RWPE2 (cell line): Measurements from ENCODE around the gene NELFB.

ENCODE experiments used
- ATAC-seq: fragments of 200-7000 bp; cut with Tn5 transposase; 3 replicates; pipeline ENCODE4 v1.9.1; 2021; ENCODE audit warnings: low read depth
- DNase-seq: peaks from one replicate; pipeline ENCODE4 v3.0.0-alpha.2; 2020; ENCODE audit warnings: low spot score
- H3K27ac ChIP-seq: fragments of 450-650 bp; 2 replicates; pipeline ENCODE4 v1.5.1; 2017; ENCODE audit warnings: mild to moderate bottlenecking; ENCODE audit not compliant: poor library complexity, severe bottlenecking
- H3K27me3 ChIP-seq: fragments of 250-450 bp; sonication (Bioruptor Pico); 2 replicates; pipeline ENCODE4 v1.5.1; 2021; ENCODE audit warnings: mild to moderate bottlenecking, moderate library complexity; ENCODE audit not compliant: insufficient read depth, poor library complexity, severe bottlenecking
- H3K36me3 ChIP-seq: fragments of 250-450 bp; sonication (Bioruptor Pico); 2 replicates; pipeline ENCODE4 v1.5.1; 2020; ENCODE audit warnings: low read depth, mild to moderate bottlenecking, moderate library complexity
- H3K4me1 ChIP-seq: fragments of 250-450 bp; sonication (Bioruptor Pico); 2 replicates; pipeline ENCODE4 v1.5.1; 2021; ENCODE audit warnings: mild to moderate bottlenecking, moderate library complexity; ENCODE audit not compliant: insufficient read depth, poor library complexity, severe bottlenecking
- H3K4me3 ChIP-seq: fragments of 250-450 bp; sonication (Bioruptor Pico); 2 replicates; pipeline ENCODE4 v1.5.1; 2021; ENCODE audit warnings: mild to moderate bottlenecking, moderate library complexity; ENCODE audit not compliant: severe bottlenecking
- H3K9me3 ChIP-seq: fragments of 250-450 bp; sonication (Bioruptor Pico); 2 replicates; pipeline ENCODE4 v1.5.1; 2021; ENCODE audit warnings: mild to moderate bottlenecking, moderate library complexity; ENCODE audit not compliant: severe bottlenecking
- TF ChIP-seq, protein P1 (sequence below): fragments of 450-650 bp; IDR thresholded peaks from one replicate; pipeline ENCODE4 v1.5.1; 2017; ENCODE audit warnings: mild to moderate bottlenecking, moderate library complexity; ENCODE audit not compliant: poor library complexity, severe bottlenecking

Gene NELFB

DNA sequence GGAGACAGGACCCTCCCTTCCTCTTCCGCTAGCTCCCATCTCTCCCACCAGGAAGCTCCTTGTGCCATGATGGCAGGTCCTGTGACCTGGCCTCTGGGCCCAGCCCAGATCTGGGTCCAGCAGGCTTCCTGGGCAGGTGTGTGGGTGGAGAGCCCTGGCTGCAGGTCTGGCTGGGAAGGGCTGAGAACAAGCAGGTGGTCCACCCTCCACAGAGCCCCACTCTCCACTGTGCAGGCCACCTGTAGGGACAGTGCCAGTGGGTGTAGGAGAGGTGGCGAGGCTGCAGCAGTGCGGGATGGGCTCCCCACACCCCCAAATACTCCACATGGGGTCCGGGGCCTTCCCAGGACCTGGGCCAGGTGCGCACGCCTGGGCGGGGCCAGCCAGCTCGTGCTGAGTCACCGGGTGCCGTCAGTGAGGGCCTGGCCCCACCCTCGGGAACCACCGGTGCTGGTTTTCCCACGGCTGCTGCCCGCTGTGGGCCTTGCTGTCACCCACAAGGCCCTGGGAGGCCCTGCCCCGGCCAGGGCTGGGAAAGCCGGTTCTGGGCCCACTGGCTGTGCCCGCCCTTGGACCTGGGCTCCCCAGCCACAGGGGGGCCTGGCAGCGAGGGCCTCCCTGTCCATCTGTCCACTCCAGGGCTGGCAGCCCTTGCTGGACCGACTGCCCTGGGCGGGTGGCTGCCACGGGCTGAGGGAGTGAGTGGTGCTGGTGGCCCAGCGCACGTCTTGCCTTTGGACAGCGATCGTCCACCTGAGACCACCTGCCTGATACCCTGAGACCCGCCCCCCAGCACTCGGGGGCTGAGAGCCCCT, 56.3 kb downstream of the NELFB start:
- Histone ChIP-seq H3K4me3 (no peak overlapping the region), H3K27me3 (peaks cover 2% of the 10 kb centered on the region), H3K9me3 (no peaks in the 10 kb centered on the region), H3K36me3 (no peaks in the 10 kb centered on the region), H3K4me1 (peaks cover 18% of the 10 kb centered on the region), H3K27ac (no peak overlapping the region)
- TF ChIP-seq, protein P1, sequence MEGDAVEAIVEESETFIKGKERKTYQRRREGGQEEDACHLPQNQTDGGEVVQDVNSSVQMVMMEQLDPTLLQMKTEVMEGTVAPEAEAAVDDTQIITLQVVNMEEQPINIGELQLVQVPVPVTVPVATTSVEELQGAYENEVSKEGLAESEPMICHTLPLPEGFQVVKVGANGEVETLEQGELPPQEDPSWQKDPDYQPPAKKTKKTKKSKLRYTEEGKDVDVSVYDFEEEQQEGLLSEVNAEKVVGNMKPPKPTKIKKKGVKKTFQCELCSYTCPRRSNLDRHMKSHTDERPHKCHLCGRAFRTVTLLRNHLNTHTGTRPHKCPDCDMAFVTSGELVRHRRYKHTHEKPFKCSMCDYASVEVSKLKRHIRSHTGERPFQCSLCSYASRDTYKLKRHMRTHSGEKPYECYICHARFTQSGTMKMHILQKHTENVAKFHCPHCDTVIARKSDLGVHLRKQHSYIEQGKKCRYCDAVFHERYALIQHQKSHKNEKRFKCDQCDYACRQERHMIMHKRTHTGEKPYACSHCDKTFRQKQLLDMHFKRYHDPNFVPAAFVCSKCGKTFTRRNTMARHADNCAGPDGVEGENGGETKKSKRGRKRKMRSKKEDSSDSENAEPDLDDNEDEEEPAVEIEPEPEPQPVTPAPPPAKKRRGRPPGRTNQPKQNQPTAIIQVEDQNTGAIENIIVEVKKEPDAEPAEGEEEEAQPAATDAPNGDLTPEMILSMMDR = no peak
- DNase-seq (peak; percentile 92), ATAC-seq (peak; percentile 82)

DNA sequence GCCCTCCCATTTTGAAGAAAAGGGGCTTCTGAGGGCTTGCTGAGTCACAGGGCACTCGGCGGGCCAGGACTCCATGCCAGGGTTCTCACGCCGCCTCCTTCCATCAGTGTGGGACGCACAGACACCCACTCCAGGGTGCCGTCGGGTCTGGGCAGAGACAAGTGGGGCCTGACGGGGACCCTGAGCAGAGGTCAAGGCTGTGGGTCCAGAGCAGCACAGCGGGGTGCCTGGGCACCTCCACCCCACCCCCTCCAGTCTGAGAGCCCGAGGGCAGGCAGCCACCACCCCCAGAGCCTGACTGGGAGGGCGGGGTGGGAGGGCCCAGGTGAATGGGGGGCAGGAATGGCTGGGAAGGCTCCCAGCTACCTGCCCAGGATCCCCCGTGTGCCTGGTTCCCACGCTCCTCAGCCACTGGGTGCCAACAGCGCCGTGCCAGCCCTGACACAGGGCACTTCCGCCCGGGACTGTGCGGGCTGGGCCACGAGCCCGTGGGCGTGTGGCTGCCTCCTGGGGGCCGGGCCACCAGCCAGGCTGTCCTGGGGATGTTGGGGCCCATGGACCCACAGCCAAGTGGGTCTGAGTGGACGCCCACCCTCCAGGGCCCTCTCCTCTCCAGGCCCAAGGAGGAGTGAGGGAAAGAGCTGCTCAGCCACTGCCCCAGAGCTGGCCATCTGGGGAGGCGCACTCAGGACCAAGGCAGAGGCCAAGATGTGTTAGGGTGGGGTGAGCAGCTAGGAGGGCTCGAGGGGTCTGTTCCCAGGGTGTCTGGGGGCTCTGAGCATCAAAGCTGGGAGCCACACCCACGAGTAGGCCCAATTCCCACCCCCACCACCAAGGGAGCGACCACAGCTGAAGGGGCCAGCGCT, 57.1 kb downstream of the NELFB start:
- DNase-seq = peak; percentile 70
- no peak overlapping the region for H3K4me3 ChIP-seq
- ATAC-seq = no peak
- H3K9me3 ChIP-seq = no peaks in the 10 kb centered on the region
- TF ChIP-seq, protein P1 = no peak
- H3K36me3 ChIP-seq = no peaks in the 10 kb centered on the region
- H3K27ac ChIP-seq = no peak overlapping the region
- peaks cover 18% of the 10 kb centered on the region for H3K4me1 ChIP-seq
- H3K27me3 ChIP-seq = peaks cover 4% of the 10 kb centered on the region

DNA sequence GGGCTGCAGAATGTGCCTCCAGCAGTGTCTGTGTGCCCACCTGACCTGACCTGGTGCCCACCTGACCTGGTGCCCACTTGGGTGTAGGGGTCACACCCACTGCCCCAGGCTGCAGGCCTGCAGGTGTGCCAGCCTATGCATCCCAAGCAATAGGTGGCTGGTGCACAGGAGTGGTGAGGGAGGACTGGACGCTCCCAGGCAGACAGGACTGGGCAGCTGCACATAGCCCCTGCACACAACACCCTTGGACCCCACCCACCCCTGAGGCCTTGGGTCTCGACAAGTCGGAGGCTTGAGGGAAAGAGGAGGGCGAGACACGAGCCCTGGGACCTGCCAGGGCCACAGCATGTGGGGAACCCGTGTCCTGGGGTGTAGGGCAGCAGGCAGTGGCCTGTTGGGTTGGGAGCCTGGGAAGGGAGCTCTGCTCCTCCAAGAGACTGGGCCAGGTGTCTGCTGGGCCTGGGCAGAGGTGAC, 57.8 kb downstream of the NELFB start:
- peaks cover 18% of the 10 kb centered on the region for H3K4me1 ChIP-seq
- TF ChIP-seq, protein P1 = no peak
- ATAC-seq = no peak
- no peak overlapping the region for H3K4me3 ChIP-seq
- H3K9me3 ChIP-seq = no peaks in the 10 kb centered on the region
- peak; percentile 60 for DNase-seq
- no peaks in the 10 kb centered on the region for H3K36me3 ChIP-seq
- H3K27me3 ChIP-seq = peaks cover 4% of the 10 kb centered on the region
- no peak overlapping the region for H3K27ac ChIP-seq

DNA sequence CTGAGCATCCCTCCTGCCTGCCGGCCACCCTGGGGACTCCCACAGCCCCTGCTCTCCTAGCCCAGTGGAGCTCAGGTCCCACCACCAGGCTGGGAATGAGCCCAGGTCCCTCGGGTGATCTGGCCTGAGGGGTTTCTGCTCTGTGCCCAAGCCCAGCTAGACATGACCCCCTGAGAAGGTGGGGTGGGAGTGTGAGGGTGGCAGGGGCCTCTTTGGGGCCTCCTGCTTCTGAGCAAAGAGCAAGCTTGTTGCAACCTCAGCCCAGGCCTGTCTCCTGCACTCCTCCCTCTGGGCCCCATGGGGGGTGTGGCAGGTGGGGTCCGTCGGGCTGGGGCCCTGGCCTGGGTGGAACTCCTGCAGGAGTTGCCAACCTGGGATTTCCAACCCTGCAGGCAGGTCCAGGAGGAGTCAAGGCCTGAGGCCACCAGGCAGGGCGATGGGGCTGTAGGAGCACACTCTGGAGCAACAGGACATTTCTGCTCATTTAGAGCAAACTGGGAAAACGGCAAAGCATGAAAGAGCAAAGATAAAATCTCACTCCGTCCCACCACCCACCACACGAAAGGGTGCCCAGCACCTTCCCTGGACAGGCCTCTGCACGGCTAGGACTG, 58.3 kb downstream of the NELFB start:
- peaks cover 18% of the 10 kb centered on the region for H3K4me1 ChIP-seq
- no peak overlapping the region for H3K4me3 ChIP-seq
- TF ChIP-seq, protein P1 = no peak
- peak; percentile 64 for DNase-seq
- no peaks in the 10 kb centered on the region for H3K36me3 ChIP-seq
- no peaks in the 10 kb centered on the region for H3K9me3 ChIP-seq
- ATAC-seq = no peak
- peaks cover 4% of the 10 kb centered on the region for H3K27me3 ChIP-seq
- no peak overlapping the region for H3K27ac ChIP-seq
